Measurements from ENCODE around the gene GMFB. TPM values are rescaled to one million over a fixed set of nuclear protein-coding genes. Genes with fewer than 3 reads are reported as not detected.

GMFB gene
- total RNA-seq, 1 experiment from 2014 or later = 79.2 TPM

DNA sequence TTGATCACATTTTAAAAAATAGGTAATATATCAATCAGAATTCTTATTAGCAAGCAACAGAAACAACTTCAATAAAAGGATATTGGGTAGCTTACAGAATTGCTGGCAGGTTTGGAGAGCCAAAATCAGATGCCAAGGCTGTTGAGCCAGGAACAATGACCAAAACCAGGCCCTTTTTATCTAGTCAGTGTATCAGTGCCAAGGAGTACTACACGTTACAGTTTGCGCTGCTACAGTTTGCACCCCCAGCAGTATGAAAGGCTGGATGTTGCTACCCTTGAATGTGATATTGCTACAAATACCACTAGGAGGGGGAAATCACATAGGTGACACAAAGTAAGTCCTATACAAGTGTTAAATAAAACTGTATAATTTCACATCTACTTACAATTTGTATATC, 40.2 kb upstream of the GMFB start:
- Histone ChIP-seq H2AK5ac (ENCODE audit: insufficient read length, low read length) (no peak overlapping the region), H2BK15ac (ENCODE audit: low read depth, low read length) (no peak overlapping the region), H4K5ac (ENCODE audit: insufficient read length, low read depth, low read length) (no peak overlapping the region), H4K20me1 (ENCODE audit: control insufficient read depth, insufficient read depth, insufficient read length) (no peaks in the 10 kb centered on the region), H3K79me1 (ENCODE audit: insufficient read depth, low read depth, low read length, poor library complexity, severe bottlenecking) (no peaks in the 10 kb centered on the region), H3T11ph (ENCODE audit: low read length) (no peak overlapping the region), H3K18ac (ENCODE audit: insufficient read length, low read depth, low read length) (no peak overlapping the region), H2AFZ (ENCODE audit: low read length) (no peak overlapping the region), H4K8ac (replicated peaks; ENCODE audit: insufficient read length, low read depth, low read length) (no peak overlapping the region), H3K23me2 (ENCODE audit: insufficient read length, low read depth, low read length, poor library complexity, severe bottlenecking) (no peaks in the 10 kb centered on the region), H2BK12ac (ENCODE audit: insufficient read length, low read depth, low read length) (no peak overlapping the region), H3K23ac (ENCODE audit: insufficient read length, low read depth, low read length) (no peak overlapping the region), H3K4ac (ENCODE audit: low read depth, low read length) (no peak overlapping the region), H3K9ac (ENCODE audit: extremely low read depth, insufficient read length, low read length) (no peak overlapping the region), H4K91ac (ENCODE audit: insufficient read length, low read depth, low read length) (no peak overlapping the region), H3K27ac (ENCODE audit: insufficient read length, low read depth, low read length) (no peak overlapping the region), H3K27me3 (ENCODE audit: insufficient read depth, low read length) (no peaks in the 10 kb centered on the region), H3K9me3 (ENCODE audit: control insufficient read depth, low read depth, low read length) (no peaks in the 10 kb centered on the region), H3K4me1 (ENCODE audit: insufficient read depth, low read length) (no peaks in the 10 kb centered on the region; the same call in 1 of the 2 replicates), H3K79me2 (ENCODE audit: insufficient read depth, low read length) (no peaks in the 10 kb centered on the region), H2BK20ac (ENCODE audit: low read depth, low read length, poor library complexity, severe bottlenecking) (no peak overlapping the region), H2BK5ac (ENCODE audit: insufficient read length, low read length) (no peak overlapping the region), H3K56ac (ENCODE audit: insufficient read length, low read depth, low read length) (no peak overlapping the region), H3K14ac (ENCODE audit: insufficient read depth, low read length) (no peak overlapping the region), H2BK120ac (ENCODE audit: low read depth, low read length, poor library complexity, severe bottlenecking) (no peak overlapping the region), H3K4me2 (ENCODE audit: insufficient read depth, insufficient read length, low read length) (no peak overlapping the region)
- no CpG with 5 or more reads among the region's 2 CpGs for WGBS (ENCODE audit: extremely low coverage, insufficient read length, low lambda C conversion rate)
- Mint-ChIP-seq H3K9me3 (no peaks in the 10 kb centered on the region), H3K36me3 (ENCODE audit: insufficient read depth in 1 of 3, low read depth in 3 of 3) (peaks cover 5 to 18% (median 11%) of the 10 kb centered on the region in 3 experiments; a peak in 6 of 7 replicates), H3K4me3 (no peak overlapping the region), H3K27ac (no peak overlapping the region), H3K27me3 (ENCODE audit: low read depth) (no peaks in the 10 kb centered on the region), H3K4me1 (peaks cover 7 to 9% of the 10 kb centered on the region in 2 experiments)
- TF ChIP-seq CTCF (conservative IDR thresholded peaks at IDR 0.05) = no peak
- DNase-seq = no peak
